Measurements from ENCODE around the gene SARS1.

Gene SARS1

DNA sequence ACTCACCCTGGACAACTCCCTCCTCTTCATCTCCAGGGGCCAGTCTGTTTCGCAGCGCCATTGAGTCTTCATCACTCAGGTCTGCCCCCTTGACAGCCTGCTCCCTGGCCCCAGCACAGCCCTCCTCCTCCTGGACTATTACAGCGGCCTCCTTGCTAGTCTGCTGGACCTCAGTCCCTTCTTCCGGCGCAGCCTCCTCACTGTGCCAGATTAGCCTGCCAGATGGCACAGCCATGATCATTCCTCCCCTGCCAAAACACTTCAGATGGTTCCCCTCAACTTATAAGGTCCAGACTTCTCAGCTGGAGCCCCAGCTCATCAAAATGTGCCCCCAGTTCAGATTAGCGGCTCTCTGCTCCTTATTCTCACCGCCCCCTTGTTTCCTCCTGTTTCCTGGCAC lies 28.7 kb downstream of the SARS1 start:
- H3K27ac ChIP-seq (ENCODE audit: low read depth, low read length, severe bottlenecking): no peak overlapping the region

DNA sequence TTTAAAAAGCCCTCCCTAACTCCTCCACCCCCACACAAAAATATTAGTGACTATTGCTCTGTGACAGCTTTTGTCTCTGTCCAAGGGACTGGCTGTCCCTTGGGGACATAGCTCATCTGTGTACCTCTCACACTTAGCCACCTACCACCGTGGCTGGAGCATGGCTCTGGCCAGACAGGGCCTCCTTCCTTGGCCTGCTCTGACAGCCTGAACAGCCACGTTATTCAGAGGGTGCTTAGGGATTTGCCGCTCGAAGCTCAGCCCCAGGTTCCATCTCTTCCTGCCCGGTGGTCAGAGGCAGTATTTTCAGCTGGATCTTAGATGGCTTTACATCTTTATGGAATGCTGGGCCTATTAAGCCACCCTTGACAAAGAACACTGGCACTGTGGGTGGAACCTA lies 29.5 kb downstream of the SARS1 start:
- peaks cover 20% of the 10 kb centered on the region for H3K36me3 ChIP-seq (ENCODE audit: control insufficient read depth, insufficient read depth, low read length)
- peaks cover 12% of the 10 kb centered on the region for H3K4me1 ChIP-seq (ENCODE audit: control insufficient read depth, insufficient read depth, low read length, poor library complexity, severe bottlenecking)
- WGBS, 2 experiments (ENCODE audit: insufficient coverage in 2 of 2): 66 to 73% methylated on average over 2 to 5 of the region's 5 CpGs
- H3K4me3 ChIP-seq (ENCODE audit: extremely low read depth, insufficient read depth, low read length, poor library complexity, severe bottlenecking): no peak overlapping the region
- no peak overlapping the region for H3K27ac ChIP-seq (ENCODE audit: low read depth, low read length, severe bottlenecking)
- no peaks in the 10 kb centered on the region for H3K9me3 ChIP-seq (ENCODE audit: control insufficient read depth, low read length)

More for the DNA sequence above, 28.7 kb downstream of the SARS1 start:
- WGBS, 2 experiments (ENCODE audit: insufficient coverage in 2 of 2): 88 to 92% methylated on average over 7 of the region's 7 CpGs
- H3K9me3 ChIP-seq (ENCODE audit: control insufficient read depth, low read length): no peaks in the 10 kb centered on the region
- H3K4me1 ChIP-seq (ENCODE audit: control insufficient read depth, insufficient read depth, low read length, poor library complexity, severe bottlenecking): peaks cover 12% of the 10 kb centered on the region
- peaks cover 29% of the 10 kb centered on the region for H3K36me3 ChIP-seq (ENCODE audit: control insufficient read depth, insufficient read depth, low read length)
- H3K4me3 ChIP-seq (ENCODE audit: extremely low read depth, insufficient read depth, low read length, poor library complexity, severe bottlenecking): no peak overlapping the region

DNA sequence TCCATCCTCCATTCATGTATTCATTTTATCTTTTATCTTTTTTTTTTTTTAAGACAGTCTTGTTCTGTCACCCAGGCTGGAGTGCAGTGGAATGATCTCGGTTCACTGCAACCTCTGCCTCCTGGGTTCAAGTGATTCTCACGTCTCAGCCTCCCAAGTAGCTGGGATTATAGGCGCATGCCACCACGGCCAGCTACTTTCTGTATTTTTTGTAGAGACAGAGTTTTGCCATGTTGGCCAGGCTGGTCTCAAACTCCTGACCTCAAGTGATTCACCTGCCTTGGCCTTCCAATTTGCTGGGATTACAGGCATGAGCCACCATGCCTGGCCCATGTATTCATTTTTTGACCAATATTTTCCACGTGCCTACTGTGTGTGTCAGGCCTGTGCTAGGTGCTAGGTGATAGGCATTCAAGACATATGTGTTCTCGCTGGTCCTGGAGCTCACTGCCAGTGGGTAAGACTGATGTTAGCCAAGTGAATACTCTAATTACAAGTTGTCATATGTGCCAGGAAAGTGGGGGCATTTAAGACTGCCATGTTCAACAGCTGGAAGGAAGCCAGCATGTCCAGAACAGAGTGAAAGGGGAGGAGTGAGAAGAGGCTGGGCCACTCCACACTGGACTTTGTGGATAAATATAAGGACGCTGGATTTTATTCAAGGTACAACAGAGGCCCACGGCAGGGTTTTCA lies 30.3 kb downstream of the SARS1 start:
- peaks cover 15% of the 10 kb centered on the region for H3K4me1 ChIP-seq (ENCODE audit: control insufficient read depth, insufficient read depth, low read length, poor library complexity, severe bottlenecking)
- WGBS, 2 experiments (ENCODE audit: insufficient coverage in 2 of 2): 86 to 94% methylated on average over 6 to 7 of the region's 8 CpGs

DNA sequence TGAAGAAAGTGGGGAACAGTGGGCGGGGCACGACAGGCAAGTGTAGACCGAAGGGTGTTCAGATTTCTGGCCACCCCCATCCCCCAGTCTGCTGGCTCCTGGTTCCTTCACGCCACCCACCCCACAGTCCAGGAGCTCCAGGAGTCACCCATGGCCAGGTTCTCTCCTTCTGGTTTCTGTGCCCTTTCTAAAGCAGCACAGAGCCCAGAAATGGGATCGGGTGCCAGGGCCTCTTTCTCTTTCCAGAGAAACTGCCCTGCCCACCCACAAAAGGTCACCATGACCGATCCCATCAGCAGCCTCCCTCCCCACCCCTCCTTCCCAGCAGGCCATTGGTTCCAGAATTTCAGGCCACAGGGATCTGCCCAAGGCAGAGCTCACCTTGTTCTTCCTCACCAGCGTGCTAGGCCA lies 32.4 kb downstream of the SARS1 start:
- 83 to 89% methylated on average over 6 of the region's 7 CpGs for WGBS, 2 experiments (ENCODE audit: insufficient coverage in 2 of 2)
- H3K9me3 ChIP-seq (ENCODE audit: control insufficient read depth, low read length): no peaks in the 10 kb centered on the region

More for the DNA sequence above, 30.3 kb downstream of the SARS1 start:
- H3K9me3 ChIP-seq (ENCODE audit: control insufficient read depth, low read length): no peaks in the 10 kb centered on the region
- no peak overlapping the region for H3K4me3 ChIP-seq (ENCODE audit: extremely low read depth, insufficient read depth, low read length, poor library complexity, severe bottlenecking)
- peaks cover 13% of the 10 kb centered on the region for H3K36me3 ChIP-seq (ENCODE audit: control insufficient read depth, insufficient read depth, low read length)
- no peak overlapping the region for H3K27ac ChIP-seq (ENCODE audit: low read depth, low read length, severe bottlenecking)

DNA sequence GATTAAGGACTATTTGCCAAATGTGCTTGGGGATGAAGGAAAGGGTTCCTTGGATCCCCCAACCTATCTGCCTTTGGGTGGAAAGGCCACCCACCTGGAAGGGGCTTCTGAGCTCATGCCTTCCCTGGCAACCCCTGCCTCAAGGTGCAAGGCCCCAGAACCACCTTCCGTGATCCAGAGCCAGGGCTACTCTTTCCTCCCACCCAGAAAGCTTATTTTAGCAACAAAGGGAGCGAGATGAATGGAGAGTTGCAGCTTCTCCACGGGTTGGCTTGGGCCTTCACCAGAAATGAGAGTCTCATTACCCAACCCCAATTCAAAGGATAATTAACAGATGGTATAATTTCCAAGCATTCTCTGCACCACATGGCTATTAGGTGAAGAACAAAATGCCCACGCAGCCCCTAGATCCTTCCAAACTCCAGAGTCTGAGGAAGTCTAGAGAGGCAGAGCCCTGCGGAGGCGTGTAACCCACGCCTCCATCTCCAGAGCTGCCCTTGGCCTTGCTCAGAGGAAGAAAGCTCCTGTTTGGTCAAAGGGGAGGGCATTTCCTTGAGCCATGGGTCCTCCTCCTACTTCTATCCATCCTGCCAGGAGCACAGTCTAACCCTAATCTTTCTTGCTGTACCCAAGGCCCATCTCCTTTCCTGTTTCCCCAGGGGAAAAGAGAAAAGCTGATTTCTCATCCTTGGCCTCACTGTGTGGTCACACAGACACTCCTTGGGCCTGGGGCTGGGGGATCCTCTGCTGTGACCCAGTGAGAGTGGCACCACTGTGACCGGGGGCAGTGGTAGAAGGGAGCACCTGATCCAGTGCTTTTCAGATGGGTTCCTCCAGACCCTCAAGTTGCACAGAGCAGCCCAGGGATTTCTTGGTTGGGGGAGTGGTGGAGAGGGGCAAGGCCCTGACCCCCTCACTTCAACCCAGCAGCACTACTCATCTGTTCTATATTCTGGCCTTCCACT lies 34.0 kb downstream of the SARS1 start:
- no peak overlapping the region for H3K4me3 ChIP-seq (ENCODE audit: extremely low read depth, insufficient read depth, low read length, poor library complexity, severe bottlenecking)
- H3K4me1 ChIP-seq (ENCODE audit: control insufficient read depth, insufficient read depth, low read length, poor library complexity, severe bottlenecking): peaks cover 5% of the 10 kb centered on the region
- H3K9me3 ChIP-seq (ENCODE audit: control insufficient read depth, low read length): no peaks in the 10 kb centered on the region
- H3K36me3 ChIP-seq (ENCODE audit: control insufficient read depth, insufficient read depth, low read length): no peaks in the 10 kb centered on the region
- 57 to 100% methylated on average over 1 to 2 of the region's 8 CpGs for WGBS, 2 experiments (ENCODE audit: insufficient coverage in 2 of 2)
- no peak overlapping the region for H3K27ac ChIP-seq (ENCODE audit: low read depth, low read length, severe bottlenecking)

More for the DNA sequence above, 32.4 kb downstream of the SARS1 start:
- H3K4me3 ChIP-seq (ENCODE audit: extremely low read depth, insufficient read depth, low read length, poor library complexity, severe bottlenecking): no peak overlapping the region
- no peak overlapping the region for H3K27ac ChIP-seq (ENCODE audit: low read depth, low read length, severe bottlenecking)
- H3K4me1 ChIP-seq (ENCODE audit: control insufficient read depth, insufficient read depth, low read length, poor library complexity, severe bottlenecking): peaks cover 13% of the 10 kb centered on the region
- H3K36me3 ChIP-seq (ENCODE audit: control insufficient read depth, insufficient read depth, low read length): no peaks in the 10 kb centered on the region

DNA sequence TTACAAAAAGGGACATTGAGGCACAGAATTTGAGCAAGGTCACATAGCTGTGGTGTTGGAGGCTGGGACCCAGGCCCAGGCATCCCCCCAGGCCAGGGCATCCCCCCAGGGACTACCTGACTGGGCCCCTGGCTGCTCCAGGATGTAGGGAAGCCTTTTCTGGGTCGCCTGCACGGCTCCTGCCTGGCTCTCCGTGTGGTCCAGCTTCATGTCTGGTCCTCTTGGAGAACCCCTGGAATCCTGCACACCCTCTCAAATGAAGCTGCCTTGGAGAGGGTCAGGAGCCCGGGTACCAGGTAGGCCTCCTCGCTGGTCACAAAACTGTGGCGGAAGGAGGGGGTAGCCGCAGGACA lies 34.7 kb downstream of the SARS1 start:
- Histone ChIP-seq H3K9me3 (ENCODE audit: control insufficient read depth, low read length) (no peaks in the 10 kb centered on the region), H3K4me1 (ENCODE audit: control insufficient read depth, insufficient read depth, low read length, poor library complexity, severe bottlenecking) (peaks cover 11% of the 10 kb centered on the region), H3K27ac (ENCODE audit: low read depth, low read length, severe bottlenecking) (no peak overlapping the region), H3K36me3 (ENCODE audit: control insufficient read depth, insufficient read depth, low read length) (no peaks in the 10 kb centered on the region), H3K4me3 (ENCODE audit: extremely low read depth, insufficient read depth, low read length, poor library complexity, severe bottlenecking) (no peak overlapping the region)
- WGBS, 2 experiments (ENCODE audit: insufficient coverage in 2 of 2): 80 to 81% methylated on average over 6 to 7 of the region's 7 CpGs

DNA sequence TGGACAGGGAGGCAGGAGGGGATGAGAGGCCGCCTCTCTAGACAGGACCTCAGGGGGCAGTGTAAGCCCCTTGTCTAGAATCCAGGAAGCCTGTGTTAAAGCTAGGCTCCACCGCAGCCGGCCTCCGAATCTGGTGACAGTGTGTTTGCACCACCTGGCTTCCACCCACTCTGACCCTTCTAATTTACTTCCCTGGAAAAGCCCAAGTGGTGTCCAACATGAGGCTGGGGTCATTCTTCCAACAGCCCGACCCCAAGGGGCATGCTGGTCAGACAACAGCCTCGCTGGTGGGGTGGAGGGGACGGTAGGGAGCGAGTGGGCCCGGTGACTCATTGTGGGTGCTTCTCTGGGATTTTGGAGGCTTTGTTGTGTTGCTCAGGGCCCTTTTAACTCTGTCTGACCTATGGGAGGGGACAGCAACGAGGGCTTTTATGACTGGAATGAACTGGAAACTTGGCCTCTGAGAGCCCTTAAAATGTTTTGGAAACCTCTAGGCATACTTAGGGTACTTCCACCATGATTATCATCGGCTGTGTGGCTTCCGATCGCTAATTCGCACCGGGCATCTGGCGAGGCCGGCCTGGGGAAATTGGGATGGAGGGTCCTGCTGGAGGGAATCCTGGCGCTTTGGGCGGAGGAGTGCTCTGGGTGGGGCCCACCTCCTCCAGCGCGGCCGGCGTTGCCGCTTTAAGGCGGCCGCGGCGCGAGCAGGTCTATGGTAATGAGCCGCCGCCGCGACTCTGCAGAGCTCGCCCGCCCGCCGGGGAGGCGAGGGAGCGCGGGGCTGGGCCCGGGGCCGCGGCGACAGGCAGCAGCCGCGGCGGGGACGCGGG lies 35.3 kb downstream of the SARS1 start, which contains the start of gene CELSR2:
CELSR2 (plus strand) TSS at position 743 of the 833 bp plus-strand sequence. CDS start 541 bp downstream, outside the sequence.
- H3K4me3 ChIP-seq (ENCODE audit: extremely low read depth, insufficient read depth, low read length, poor library complexity, severe bottlenecking): peak within 1 kb of the TSS; percentile 39
- no peaks in the 10 kb centered on the region for H3K36me3 ChIP-seq (ENCODE audit: control insufficient read depth, insufficient read depth, low read length)
- H3K27ac ChIP-seq (ENCODE audit: low read depth, low read length, severe bottlenecking): no peak within 1 kb of the TSS
- peaks cover 17% of the 10 kb centered on the region for H3K4me1 ChIP-seq (ENCODE audit: control insufficient read depth, insufficient read depth, low read length, poor library complexity, severe bottlenecking)
- WGBS, 2 experiments (ENCODE audit: insufficient coverage in 2 of 2): 10 to 14% methylated on average over 31 to 38 of the region's 49 CpGs
- no peaks in the 10 kb centered on the region for H3K9me3 ChIP-seq (ENCODE audit: control insufficient read depth, low read length)

DNA sequence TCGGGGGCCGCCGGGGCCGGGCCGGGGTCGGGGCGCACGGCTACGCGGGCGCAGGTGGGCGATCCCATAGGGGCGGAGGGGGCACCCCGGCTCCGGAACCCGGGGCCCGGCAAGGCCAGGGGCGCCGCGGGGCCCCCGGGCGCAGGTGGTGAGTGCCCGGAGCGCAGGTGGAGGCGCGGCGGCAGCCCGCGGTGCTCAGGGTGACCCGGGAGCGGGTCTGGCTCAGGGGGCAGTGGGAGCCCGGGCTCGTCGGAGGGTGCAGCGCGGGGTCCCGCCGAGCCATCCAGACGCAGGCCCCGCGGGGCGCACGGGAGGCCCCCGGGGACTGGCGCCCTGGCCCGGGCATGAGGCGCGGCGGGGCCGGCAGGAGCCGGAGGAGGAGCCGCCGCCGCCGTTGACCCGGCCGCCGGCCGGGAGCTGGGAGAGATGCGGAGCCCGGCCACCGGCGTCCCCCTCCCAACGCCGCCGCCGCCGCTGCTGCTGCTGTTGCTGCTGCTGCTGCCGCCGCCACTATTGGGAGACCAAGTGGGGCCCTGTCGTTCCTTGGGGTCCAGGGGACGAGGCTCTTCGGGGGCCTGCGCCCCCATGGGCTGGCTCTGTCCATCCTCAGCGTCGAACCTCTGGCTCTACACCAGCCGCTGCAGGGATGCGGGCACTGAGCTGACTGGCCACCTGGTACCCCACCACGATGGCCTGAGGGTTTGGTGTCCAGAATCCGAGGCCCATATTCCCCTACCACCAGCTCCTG lies 36.1 kb downstream of the SARS1 start:
- Histone ChIP-seq H3K27ac (ENCODE audit: low read depth, low read length, severe bottlenecking) (no peak overlapping the region), H3K36me3 (ENCODE audit: control insufficient read depth, insufficient read depth, low read length) (no peaks in the 10 kb centered on the region), H3K4me3 (ENCODE audit: extremely low read depth, insufficient read depth, low read length, poor library complexity, severe bottlenecking) (peak overlapping the region; percentile 39), H3K4me1 (ENCODE audit: control insufficient read depth, insufficient read depth, low read length, poor library complexity, severe bottlenecking) (peaks cover 25% of the 10 kb centered on the region), H3K9me3 (ENCODE audit: control insufficient read depth, low read length) (no peaks in the 10 kb centered on the region)
- 2 to 5% methylated on average over 60 to 61 of the region's 80 CpGs for WGBS, 2 experiments (ENCODE audit: insufficient coverage in 2 of 2)

DNA sequence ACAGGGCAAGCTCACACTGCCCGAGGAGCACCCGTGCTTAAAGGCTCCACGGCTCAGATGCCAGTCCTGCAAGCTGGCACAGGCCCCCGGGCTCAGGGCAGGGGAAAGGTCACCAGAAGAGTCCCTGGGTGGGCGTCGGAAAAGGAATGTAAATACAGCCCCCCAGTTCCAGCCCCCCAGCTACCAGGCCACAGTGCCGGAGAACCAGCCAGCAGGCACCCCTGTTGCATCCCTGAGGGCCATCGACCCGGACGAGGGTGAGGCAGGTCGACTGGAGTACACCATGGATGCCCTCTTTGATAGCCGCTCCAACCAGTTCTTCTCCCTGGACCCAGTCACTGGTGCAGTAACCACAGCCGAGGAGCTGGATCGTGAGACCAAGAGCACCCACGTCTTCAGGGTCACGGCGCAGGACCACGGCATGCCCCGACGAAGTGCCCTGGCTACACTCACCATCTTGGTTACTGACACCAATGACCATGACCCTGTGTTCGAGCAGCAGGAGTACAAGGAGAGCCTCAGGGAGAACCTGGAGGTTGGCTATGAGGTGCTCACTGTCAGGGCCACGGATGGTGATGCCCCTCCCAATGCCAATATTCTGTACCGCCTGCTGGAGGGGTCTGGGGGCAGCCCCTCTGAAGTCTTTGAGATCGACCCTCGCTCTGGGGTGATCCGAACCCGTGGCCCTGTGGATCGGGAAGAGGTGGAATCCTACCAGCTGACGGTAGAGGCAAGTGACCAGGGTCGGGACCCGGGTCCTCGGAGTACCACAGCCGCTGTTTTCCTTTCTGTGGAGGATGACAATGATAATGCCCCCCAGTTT lies 36.9 kb downstream of the SARS1 start:
- no peak overlapping the region for H3K27ac ChIP-seq (ENCODE audit: low read depth, low read length, severe bottlenecking)
- WGBS, 2 experiments (ENCODE audit: insufficient coverage in 2 of 2): 94 to 98% methylated on average over 27 to 32 of the region's 33 CpGs
- H3K9me3 ChIP-seq (ENCODE audit: control insufficient read depth, low read length): no peaks in the 10 kb centered on the region
- peaks cover 31% of the 10 kb centered on the region for H3K4me1 ChIP-seq (ENCODE audit: control insufficient read depth, insufficient read depth, low read length, poor library complexity, severe bottlenecking)
- H3K36me3 ChIP-seq (ENCODE audit: control insufficient read depth, insufficient read depth, low read length): no peaks in the 10 kb centered on the region
- peak overlapping the region; percentile 39 for H3K4me3 ChIP-seq (ENCODE audit: extremely low read depth, insufficient read depth, low read length, poor library complexity, severe bottlenecking)

Data from mesodermal cell (in vitro differentiated cells).